ENCODE data around the gene STK24.

Gene STK24

GRCh38 chr13:98442391-98443230, 134.3 kb downstream of the STK24 start:
- Histone ChIP-seq H3K27me3 (no peaks in the 10 kb centered on the region), H3K9me3 (no peaks in the 10 kb centered on the region), H3K27ac (no peak overlapping the region), H3K4me3 (ENCODE audit: low read depth in 1 of 2, low read length in 1 of 2) (no peak overlapping the region), H3K4me1 (ENCODE audit: control insufficient read depth in 1 of 2, insufficient read depth in 1 of 2, low read depth in 1 of 2, low read length in 1 of 2) (peaks cover 14 to 17% of the 10 kb centered on the region in 2 experiments), H3K36me3 (peaks cover 13% of the 10 kb centered on the region)
- TF ChIP-seq CTCF (IDR thresholded peaks at IDR 0.05) = no peak

- Histone ChIP-seq H3K27me3 (no peaks in the 10 kb centered on the region), H3K36me3 (no peaks in the 10 kb centered on the region), H3K27ac (no peak overlapping the region), H3K4me1 (ENCODE audit: control insufficient read depth in 1 of 2, insufficient read depth in 1 of 2, low read depth in 1 of 2, low read length in 1 of 2) (peaks cover 14 to 17% of the 10 kb centered on the region in 2 experiments), H3K9me3 (no peaks in the 10 kb centered on the region), H3K4me3 (ENCODE audit: low read depth in 1 of 2, low read length in 1 of 2) (no peak overlapping the region)
- no peak for TF ChIP-seq CTCF (IDR thresholded peaks at IDR 0.05)
These were observed 135.7 kb downstream of the STK24 start for GRCh38 chr13:98441056-98441676.

- H3K4me1 ChIP-seq (ENCODE audit: control insufficient read depth in 1 of 2, insufficient read depth in 1 of 2, low read depth in 1 of 2, low read length in 1 of 2) = peaks cover 11 to 16% of the 10 kb centered on the region in 2 experiments
- no peak overlapping the region for H3K27ac ChIP-seq
- TF ChIP-seq CTCF (IDR thresholded peaks at IDR 0.05) = no peak
- H3K9me3 ChIP-seq = no peaks in the 10 kb centered on the region
- no peaks in the 10 kb centered on the region for H3K36me3 ChIP-seq
- H3K4me3 ChIP-seq (ENCODE audit: low read depth in 1 of 2, low read length in 1 of 2) = no peak overlapping the region
- no peaks in the 10 kb centered on the region for H3K27me3 ChIP-seq
These were observed 136.4 kb downstream of the STK24 start for GRCh38 chr13:98440390-98441055.

GRCh38 chr13:98439896-98440295, 137.0 kb downstream of the STK24 start:
- TF ChIP-seq CTCF (IDR thresholded peaks at IDR 0.05) = no peak
- H3K27ac ChIP-seq = no peak overlapping the region
- H3K36me3 ChIP-seq = no peaks in the 10 kb centered on the region
- H3K4me1 ChIP-seq (ENCODE audit: control insufficient read depth in 1 of 2, insufficient read depth in 1 of 2, low read depth in 1 of 2, low read length in 1 of 2) = peaks cover 5 to 10% of the 10 kb centered on the region in 2 experiments
- H3K27me3 ChIP-seq = no peaks in the 10 kb centered on the region
- no peaks in the 10 kb centered on the region for H3K9me3 ChIP-seq
- H3K4me3 ChIP-seq (ENCODE audit: low read depth in 1 of 2, low read length in 1 of 2) = no peak overlapping the region

GRCh38 chr13:98439126-98439828, 137.6 kb downstream of the STK24 start:
- TF ChIP-seq CTCF (IDR thresholded peaks at IDR 0.05) = no peak
- Histone ChIP-seq H3K9me3 (no peaks in the 10 kb centered on the region), H3K4me1 (ENCODE audit: control insufficient read depth in 1 of 2, insufficient read depth in 1 of 2, low read depth in 1 of 2, low read length in 1 of 2) (peaks cover 4 to 8% of the 10 kb centered on the region in 2 experiments), H3K27ac (no peak overlapping the region), H3K27me3 (no peaks in the 10 kb centered on the region), H3K36me3 (no peaks in the 10 kb centered on the region), H3K4me3 (ENCODE audit: low read depth in 1 of 2, low read length in 1 of 2) (no peak overlapping the region)
